Loucy (cell line): ENCODE data around the gene IL12B.

Source experiments
- H2AFZ ChIP-seq: fragments of 200-600 bp; sonication (generic); 2 replicates; pipeline ENCODE4 v1.6.0; 2016; ENCODE audit warnings: antibody characterized with exemption, mild to moderate bottlenecking, low read length, moderate library complexity
- H3F3A ChIP-seq: fragments of 200-600 bp; 2 replicates; pipeline ENCODE4 v1.6.0; 2016; ENCODE audit warnings: antibody characterized with exemption, low read depth, mild to moderate bottlenecking
- H3K27me3 ChIP-seq: fragments of 200-600 bp; sonication (generic); 2 replicates; pipeline ENCODE4 v1.6.1; 2014; ENCODE audit warnings: low read length, mild to moderate bottlenecking; ENCODE audit not compliant: insufficient read depth, poor library complexity, severe bottlenecking
- H3K36me3 ChIP-seq: fragments of 200-600 bp; sonication (generic); 2 replicates; pipeline ENCODE4 v1.6.1; 2016; ENCODE audit warnings: low read length; ENCODE audit not compliant: insufficient read depth
- H3K4me1 ChIP-seq: fragments of 200-600 bp; sonication (generic); 2 replicates; pipeline ENCODE4 v1.5.1; 2014; ENCODE audit warnings: low read length, mild to moderate bottlenecking; ENCODE audit not compliant: insufficient read depth, poor library complexity, severe bottlenecking
- H3K4me2 ChIP-seq: fragments of 200-600 bp; sonication (generic); 2 replicates; pipeline ENCODE4 v1.6.0; 2014; ENCODE audit warnings: antibody characterized with exemption, low read length, low read depth, mild to moderate bottlenecking; ENCODE audit not compliant: poor library complexity, severe bottlenecking
- H3K4me3 ChIP-seq: fragments of 200-600 bp; sonication (generic); 2 replicates; pipeline ENCODE4 v1.5.1; 2014; ENCODE audit warnings: low read length, mild to moderate bottlenecking, mixed read lengths; ENCODE audit not compliant: poor library complexity, severe bottlenecking
- H3K79me2 ChIP-seq: fragments of 200-600 bp; sonication (generic); 2 replicates; pipeline ENCODE4 v1.6.1; 2014; ENCODE audit warnings: low read length; ENCODE audit not compliant: insufficient read depth
- H3K9ac ChIP-seq: fragments of 200-600 bp; sonication (generic); 2 replicates; pipeline ENCODE4 v1.6.0; 2014; ENCODE audit warnings: mild to moderate bottlenecking, low read depth, low read length, moderate library complexity; ENCODE audit not compliant: poor library complexity, severe bottlenecking
- H3K9me2 ChIP-seq: fragments of 200-600 bp; sonication (generic); replicated peaks from 2 replicates; pipeline ENCODE4 v1.6.1; 2016; ENCODE audit warnings: low read depth, low read length, mixed read lengths
- H3K9me3 ChIP-seq: fragments of 200-600 bp; sonication (generic); 2 replicates; pipeline ENCODE4 v1.6.1; 2014; ENCODE audit warnings: mild to moderate bottlenecking, antibody characterized with exemption, low read length, low read depth; ENCODE audit not compliant: insufficient read depth
- H4K20me1 ChIP-seq: fragments of 200-600 bp; sonication (generic); 2 replicates; pipeline ENCODE4 v1.6.0; 2014; ENCODE audit warnings: antibody characterized with exemption, low read length, mild to moderate bottlenecking; ENCODE audit not compliant: insufficient read depth, poor library complexity, severe bottlenecking
- EZH2phosphoT487 ChIP-seq: fragments of 200-600 bp; IDR thresholded peaks from 2 replicates; pipeline ENCODE4 v1.6.1; 2018; ENCODE audit warnings: antibody characterized with exemption, mild to moderate bottlenecking, moderate library complexity, borderline replicate concordance
- TF ChIP-seq, protein P1 (sequence below): fragments of 200-600 bp; sonication (generic); conservative IDR thresholded peaks from 2 replicates; pipeline ENCODE4 v1.5.1; 2014; ENCODE audit warnings: mild to moderate bottlenecking, antibody characterized with exemption, low read length

IL12B gene

DNA sequence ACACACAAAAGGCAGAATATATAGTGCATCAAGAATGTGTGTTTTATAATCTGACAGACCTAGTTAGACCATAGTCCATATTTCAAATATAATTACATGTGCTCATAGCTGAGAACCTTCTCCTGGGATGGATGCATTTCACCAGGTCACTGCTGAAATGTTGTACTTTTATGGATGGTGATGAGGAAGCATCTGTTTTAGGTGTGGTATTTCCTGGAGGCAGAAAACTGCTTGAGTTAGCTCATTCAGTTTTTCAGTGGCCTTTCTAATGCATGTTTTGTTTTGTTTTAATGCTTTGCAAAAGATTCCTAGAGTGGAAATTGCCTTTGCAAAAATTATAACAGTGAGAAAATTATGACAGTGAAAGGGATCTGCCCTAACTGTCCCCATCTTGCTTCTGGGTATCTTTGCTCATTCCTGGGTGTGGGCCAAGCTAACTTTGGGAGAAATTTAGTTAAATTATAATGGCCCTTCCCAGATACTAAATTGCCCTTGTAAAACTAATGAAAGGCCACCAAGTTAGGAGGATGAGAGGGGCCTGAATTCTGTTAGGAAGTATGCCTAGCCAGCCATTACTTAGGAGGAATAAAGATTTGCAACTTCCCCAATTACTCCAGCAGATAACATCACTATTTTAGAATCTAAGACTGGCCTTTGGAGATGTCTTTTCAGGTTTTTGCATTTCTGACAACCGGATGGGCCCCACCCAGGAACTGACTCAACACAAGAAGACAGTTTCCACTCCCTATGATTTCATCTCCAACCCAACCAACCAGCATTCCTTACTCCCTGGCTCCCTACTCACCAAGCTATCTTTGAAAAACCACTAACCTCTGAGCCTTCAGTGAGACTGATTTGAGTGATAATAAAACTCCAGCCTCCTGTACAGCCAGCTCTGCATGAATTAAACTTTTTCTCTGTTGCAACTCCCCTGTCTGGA, 7.0 kb upstream of the IL12B start:
- Histone ChIP-seq H3K4me1 (peaks cover 3% of the 10 kb centered on the region), H3K4me3 (no peak overlapping the region), H3K9me2 (no peaks in the 10 kb centered on the region), H3K4me2 (no peak overlapping the region), H3K27me3 (no peaks in the 10 kb centered on the region), H3K9me3 (no peaks in the 10 kb centered on the region), H3K9ac (no peak overlapping the region), H4K20me1 (no peaks in the 10 kb centered on the region), H2AFZ (no peak overlapping the region), H3K36me3 (no peaks in the 10 kb centered on the region), H3F3A (no peaks in the 10 kb centered on the region), H3K79me2 (no peaks in the 10 kb centered on the region)
- TF ChIP-seq, protein P1, sequence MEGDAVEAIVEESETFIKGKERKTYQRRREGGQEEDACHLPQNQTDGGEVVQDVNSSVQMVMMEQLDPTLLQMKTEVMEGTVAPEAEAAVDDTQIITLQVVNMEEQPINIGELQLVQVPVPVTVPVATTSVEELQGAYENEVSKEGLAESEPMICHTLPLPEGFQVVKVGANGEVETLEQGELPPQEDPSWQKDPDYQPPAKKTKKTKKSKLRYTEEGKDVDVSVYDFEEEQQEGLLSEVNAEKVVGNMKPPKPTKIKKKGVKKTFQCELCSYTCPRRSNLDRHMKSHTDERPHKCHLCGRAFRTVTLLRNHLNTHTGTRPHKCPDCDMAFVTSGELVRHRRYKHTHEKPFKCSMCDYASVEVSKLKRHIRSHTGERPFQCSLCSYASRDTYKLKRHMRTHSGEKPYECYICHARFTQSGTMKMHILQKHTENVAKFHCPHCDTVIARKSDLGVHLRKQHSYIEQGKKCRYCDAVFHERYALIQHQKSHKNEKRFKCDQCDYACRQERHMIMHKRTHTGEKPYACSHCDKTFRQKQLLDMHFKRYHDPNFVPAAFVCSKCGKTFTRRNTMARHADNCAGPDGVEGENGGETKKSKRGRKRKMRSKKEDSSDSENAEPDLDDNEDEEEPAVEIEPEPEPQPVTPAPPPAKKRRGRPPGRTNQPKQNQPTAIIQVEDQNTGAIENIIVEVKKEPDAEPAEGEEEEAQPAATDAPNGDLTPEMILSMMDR: no peak
- TF ChIP-seq EZH2phosphoT487: no peak

DNA sequence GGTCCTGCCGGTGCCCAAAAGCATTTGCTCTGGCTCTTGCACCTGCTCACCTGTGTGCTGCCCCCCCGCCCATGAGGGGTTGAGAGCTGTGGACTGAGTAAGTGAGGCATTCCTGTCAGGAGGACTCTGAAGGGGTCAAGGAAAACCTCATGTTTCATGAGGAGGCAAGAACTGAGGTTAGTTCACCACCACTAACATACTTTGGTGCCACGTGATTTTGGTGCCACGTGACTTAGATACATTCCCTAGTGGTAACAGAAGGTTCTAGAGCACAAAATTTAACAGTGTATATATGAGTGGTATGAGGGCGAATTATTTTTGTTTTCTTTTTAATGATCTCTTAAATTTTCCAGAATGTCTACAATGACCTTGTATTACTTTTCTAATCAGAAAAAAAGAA, 6.3 kb upstream of the IL12B start:
- Histone ChIP-seq H4K20me1 (no peaks in the 10 kb centered on the region), H2AFZ (no peak overlapping the region), H3K4me1 (no peaks in the 10 kb centered on the region), H3K4me3 (no peak overlapping the region), H3K36me3 (no peaks in the 10 kb centered on the region), H3K4me2 (no peak overlapping the region), H3K9ac (no peak overlapping the region), H3K27me3 (no peaks in the 10 kb centered on the region), H3F3A (no peaks in the 10 kb centered on the region), H3K79me2 (no peaks in the 10 kb centered on the region), H3K9me3 (no peaks in the 10 kb centered on the region), H3K9me2 (no peaks in the 10 kb centered on the region)
- TF ChIP-seq, protein P1: no peak
- no peak for TF ChIP-seq EZH2phosphoT487

DNA sequence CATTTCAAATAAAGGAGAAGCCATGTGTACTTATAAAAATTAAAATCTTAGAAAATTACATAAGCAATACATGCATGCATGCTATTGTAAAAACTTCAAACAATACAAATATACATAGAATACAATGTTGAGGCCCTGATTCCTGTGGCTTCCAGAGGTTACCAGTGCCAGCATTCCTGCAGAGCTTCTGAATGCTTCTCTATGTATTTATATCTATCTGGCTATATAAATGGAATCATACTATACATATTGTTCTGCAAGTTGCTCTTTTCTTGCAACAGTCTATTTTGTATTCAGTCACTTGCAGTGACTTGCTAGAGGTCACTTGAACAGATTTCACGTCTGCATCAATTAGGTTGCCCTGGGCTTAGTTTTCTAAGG, 3.2 kb upstream of the IL12B start:
- Histone ChIP-seq H4K20me1 (no peaks in the 10 kb centered on the region), H2AFZ (no peak overlapping the region), H3K36me3 (no peaks in the 10 kb centered on the region), H3F3A (no peaks in the 10 kb centered on the region), H3K4me2 (no peak overlapping the region), H3K9ac (no peak overlapping the region), H3K79me2 (no peaks in the 10 kb centered on the region), H3K4me1 (no peaks in the 10 kb centered on the region), H3K9me3 (no peaks in the 10 kb centered on the region), H3K9me2 (no peaks in the 10 kb centered on the region), H3K27me3 (no peaks in the 10 kb centered on the region), H3K4me3 (no peak overlapping the region)
- TF ChIP-seq EZH2phosphoT487: no peak
- TF ChIP-seq, protein P1: no peak
